ENCODE measurements around the gene QDPR. TPM values are rescaled to one million over a fixed set of nuclear protein-coding genes. Genes with fewer than 3 reads are reported as not detected.
A peak's percentile ranks its signal among the peaks of the same experiment; 100 is the strongest.
"Not testable (repeated sequence)": the region's sequence is repeated elsewhere in the genome, so short reads cannot be mapped to it uniquely, and the experiment has no call there.

Gene QDPR
- total and polyA plus RNA-seq, 4 experiments from 2014 or later, result 21.8 to 46.0 (median 29.9) TPM

DNA sequence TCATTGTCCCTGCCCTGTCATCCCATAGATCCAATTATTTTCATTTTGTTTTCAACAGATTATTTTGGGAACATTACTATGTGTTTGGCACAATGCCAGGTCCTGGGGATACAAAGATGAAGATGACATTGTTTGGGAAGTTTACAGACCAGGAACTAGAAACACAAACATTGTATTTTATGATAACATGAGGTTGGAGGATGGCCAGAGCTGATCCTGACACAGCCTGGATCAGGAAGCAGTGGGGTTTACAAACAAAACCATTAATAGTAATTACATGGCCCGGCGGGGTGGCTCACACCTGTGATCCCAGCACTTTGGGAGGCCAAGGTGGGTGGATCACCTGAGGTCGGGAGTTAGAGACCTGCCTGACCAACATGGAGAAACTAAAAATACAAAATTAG, 32.9 kb upstream of the QDPR start:
- Histone ChIP-seq H3K36me3 (ENCODE audit: insufficient read depth, low read length) (no peaks in the 10 kb centered on the region), H3K27ac (ENCODE audit: low read depth, low read length) (no peak overlapping the region), H3K9me3 (ENCODE audit: control insufficient read depth in 1 of 2, low read length in 2 of 2) (no peaks in the 10 kb centered on the region), H3K27me3 (ENCODE audit: insufficient read depth, low read length) (no peaks in the 10 kb centered on the region), H3K4me3 (ENCODE audit: low read length in 2 of 2) (no peak overlapping the region), H3K4me1 (ENCODE audit: insufficient read depth, low read length) (no peaks in the 10 kb centered on the region)
- Mint-ChIP-seq H3K36me3 (no peaks in the 10 kb centered on the region), H3K27me3 (peaks cover 3 to 12% of the 10 kb centered on the region in 2 donors), H3K4me1 (peaks cover 0 to 6% (median 1%) of the 10 kb centered on the region in 4 donors), H3K4me3 (no peak overlapping the region), H3K9me3 (peaks cover 0 to 1% (median 0%) of the 10 kb centered on the region in 8 donors), H3K27ac (no peak overlapping the region)
- POLR2A ChIA-PET (ENCODE audit: partially characterized antibody), result no interaction called here
- CTCF ChIA-PET (ENCODE audit: partially characterized antibody), result interaction anchor here (9.2 kb wide), 1 partner anchor 90 kb away, joined by 148 read pairs; no protein-coding TSS in a partner anchor
- no peak for DNase-seq
- intact Hi-C loops (cut with micrococcal nuclease), result no loop called here

GRCh38 chr4:17544205-17544604, 32.3 kb upstream of the QDPR start:
- Mint-ChIP-seq H3K9me3 (peaks cover 0 to 1% (median 0%) of the 10 kb centered on the region in 8 donors), H3K4me1 (peaks cover 0 to 5% (median 1%) of the 10 kb centered on the region in 4 donors), H3K4me3 (no peak overlapping the region), H3K36me3 (no peaks in the 10 kb centered on the region), H3K27me3 (peaks cover 3 to 12% of the 10 kb centered on the region in 2 donors), H3K27ac (no peak overlapping the region)
- ChIA-PET CTCF (ENCODE audit: partially characterized antibody) (interaction anchor here (9.2 kb wide), 1 partner anchor 91 kb away, joined by 148 read pairs; no protein-coding TSS in a partner anchor), POLR2A (ENCODE audit: partially characterized antibody) (no interaction called here)
- intact Hi-C loops (cut with micrococcal nuclease), result no loop called here
- Histone ChIP-seq H3K36me3 (ENCODE audit: insufficient read depth, low read length) (no peaks in the 10 kb centered on the region), H3K27me3 (ENCODE audit: insufficient read depth, low read length) (no peaks in the 10 kb centered on the region), H3K9me3 (ENCODE audit: control insufficient read depth in 1 of 2, low read length in 2 of 2) (no peaks in the 10 kb centered on the region), H3K4me1 (ENCODE audit: insufficient read depth, low read length) (no peaks in the 10 kb centered on the region), H3K27ac (ENCODE audit: low read depth, low read length) (no peak overlapping the region), H3K4me3 (ENCODE audit: low read length in 2 of 2) (no peak overlapping the region)
- no peak for DNase-seq

- H3K9me3 Mint-ChIP-seq; DNase-seq; H3K4me1 ChIP-seq (ENCODE audit: insufficient read depth, low read length); H3K27me3 ChIP-seq (ENCODE audit: insufficient read depth, low read length); H3K27me3 Mint-ChIP-seq; H3K9me3 ChIP-seq (ENCODE audit: control insufficient read depth in 1 of 2, low read length in 2 of 2); POLR2A ChIA-PET (ENCODE audit: partially characterized antibody); H3K36me3 Mint-ChIP-seq; H3K27ac ChIP-seq (ENCODE audit: low read depth, low read length); CTCF ChIA-PET (ENCODE audit: partially characterized antibody); H3K4me3 ChIP-seq (ENCODE audit: low read length in 2 of 2); H3K27ac Mint-ChIP-seq; intact Hi-C loops (cut with micrococcal nuclease); H3K4me3 Mint-ChIP-seq; H3K36me3 ChIP-seq (ENCODE audit: insufficient read depth, low read length); H3K4me1 Mint-ChIP-seq: not testable (repeated sequence)
These were observed 25.2 kb upstream of the QDPR start for GRCh38 chr4:17537060-17537459.

DNA sequence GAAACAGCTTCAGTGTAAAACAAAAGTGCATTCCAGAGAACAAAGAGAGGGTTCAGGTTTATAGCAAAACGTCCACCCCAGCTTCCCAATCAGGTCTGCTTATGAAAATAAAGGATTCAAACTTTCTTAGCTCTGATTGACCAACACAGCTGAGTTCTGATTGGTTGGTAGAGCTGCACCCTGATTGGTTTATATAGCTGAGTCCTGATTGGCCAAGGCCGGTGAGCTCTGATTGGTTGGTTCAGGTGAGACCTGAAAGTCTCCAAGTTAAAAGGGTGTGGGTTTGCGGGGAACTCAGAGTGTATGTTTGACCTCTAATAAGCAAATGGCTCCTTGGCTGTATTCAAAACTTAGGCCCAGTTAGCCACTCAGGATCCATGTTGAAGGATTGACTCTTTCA, 24.0 kb upstream of the QDPR start:
- H3K4me1 ChIP-seq (ENCODE audit: insufficient read depth, low read length), result no peaks in the 10 kb centered on the region
- CTCF ChIA-PET (ENCODE audit: partially characterized antibody), result interaction anchor here (2.2 kb wide), 1 partner anchor 13 kb away, joined by 7 read pairs; no protein-coding TSS in a partner anchor
- H3K4me3 Mint-ChIP-seq, result no peak overlapping the region
- H3K27ac ChIP-seq (ENCODE audit: low read depth, low read length), result no peak overlapping the region
- no peaks in the 10 kb centered on the region for H3K27me3 ChIP-seq (ENCODE audit: insufficient read depth, low read length)
- H3K4me3 ChIP-seq (ENCODE audit: low read length in 2 of 2), result no peak overlapping the region
- H3K36me3 ChIP-seq (ENCODE audit: insufficient read depth, low read length), result no peaks in the 10 kb centered on the region
- H3K27ac Mint-ChIP-seq, result no peak overlapping the region
- H3K36me3 Mint-ChIP-seq, result no peaks in the 10 kb centered on the region
- intact Hi-C loops (cut with micrococcal nuclease), result no loop called here
- peaks cover 0 to 1% (median 0%) of the 10 kb centered on the region in 8 donors for H3K9me3 Mint-ChIP-seq
- POLR2A ChIA-PET (ENCODE audit: partially characterized antibody), result no interaction called here
- peaks cover 2% of the 10 kb centered on the region in 2 donors for H3K27me3 Mint-ChIP-seq
- DNase-seq, result no peak
- peaks cover 2 to 5% (median 4%) of the 10 kb centered on the region in 4 donors for H3K4me1 Mint-ChIP-seq
- H3K9me3 ChIP-seq (ENCODE audit: control insufficient read depth in 1 of 2, low read length in 2 of 2), result no peaks in the 10 kb centered on the region

DNA sequence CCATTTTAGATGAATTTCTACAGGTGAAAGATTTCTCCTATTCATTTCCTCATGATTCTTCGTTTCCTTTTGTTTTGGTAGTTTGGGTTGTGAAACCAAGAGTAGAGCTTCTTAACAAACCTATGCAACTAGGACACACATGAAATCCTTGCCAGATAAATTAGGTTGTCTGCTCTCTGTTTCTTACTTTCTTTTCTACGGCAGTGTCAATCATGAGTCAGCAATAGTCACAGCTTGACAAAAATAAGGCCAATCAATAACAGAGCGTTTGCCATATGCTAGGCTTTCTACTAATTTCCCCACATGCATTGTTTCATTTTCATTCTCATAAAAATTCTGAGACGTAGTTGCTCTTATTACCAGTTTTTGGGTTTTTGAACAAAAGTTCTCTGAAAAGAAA, 23.4 kb upstream of the QDPR start:
- DNase-seq, result no peak
- H3K9me3 ChIP-seq (ENCODE audit: control insufficient read depth in 1 of 2, low read length in 2 of 2), result no peaks in the 10 kb centered on the region
- H3K4me3 Mint-ChIP-seq, result peak overlapping the region in 1 of 8 donors; percentile 29
- H3K9me3 Mint-ChIP-seq, result peaks cover 0 to 1% (median 0%) of the 10 kb centered on the region in 8 donors
- H3K4me1 Mint-ChIP-seq, result peaks cover 2 to 5% (median 4%) of the 10 kb centered on the region in 4 donors
- no peak overlapping the region for H3K27ac ChIP-seq (ENCODE audit: low read depth, low read length)
- POLR2A ChIA-PET (ENCODE audit: partially characterized antibody), result no interaction called here
- no peaks in the 10 kb centered on the region for H3K36me3 Mint-ChIP-seq
- H3K4me3 ChIP-seq (ENCODE audit: low read length in 2 of 2), result no peak overlapping the region
- peaks cover 0 to 4% of the 10 kb centered on the region in 2 donors for H3K27me3 Mint-ChIP-seq
- H3K27me3 ChIP-seq (ENCODE audit: insufficient read depth, low read length), result no peaks in the 10 kb centered on the region
- intact Hi-C loops (cut with micrococcal nuclease), result no loop called here
- no peaks in the 10 kb centered on the region for H3K36me3 ChIP-seq (ENCODE audit: insufficient read depth, low read length)
- no peaks in the 10 kb centered on the region for H3K4me1 ChIP-seq (ENCODE audit: insufficient read depth, low read length)
- no peak overlapping the region for H3K27ac Mint-ChIP-seq
- CTCF ChIA-PET (ENCODE audit: partially characterized antibody), result interaction anchor here (2.2 kb wide), 1 partner anchor 14 kb away, joined by 7 read pairs; no protein-coding TSS in a partner anchor

DNA sequence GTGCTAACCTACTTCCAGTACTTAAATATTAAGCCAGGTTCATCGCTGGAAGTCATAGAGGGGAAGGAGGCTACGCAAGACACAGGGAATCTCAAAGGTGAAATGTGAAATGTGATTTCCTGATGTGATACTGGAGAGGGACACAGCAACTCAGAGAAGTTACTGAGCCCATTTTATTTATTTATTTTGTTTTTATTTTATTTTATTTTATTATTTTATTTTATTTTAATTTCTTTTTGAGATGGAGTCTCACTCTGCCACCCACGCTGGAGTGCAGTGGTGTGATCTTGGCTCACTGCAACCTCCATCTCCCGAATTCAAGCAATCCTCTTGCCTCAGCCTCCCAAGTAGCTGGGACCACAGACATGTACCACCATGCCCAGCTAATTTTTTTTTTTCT, 22.8 kb upstream of the QDPR start:
- no peak for DNase-seq
- Histone ChIP-seq H3K4me3 (ENCODE audit: low read length in 2 of 2) (no peak overlapping the region), H3K9me3 (ENCODE audit: control insufficient read depth in 1 of 2, low read length in 2 of 2) (no peaks in the 10 kb centered on the region), H3K27ac (ENCODE audit: low read depth, low read length) (no peak overlapping the region), H3K27me3 (ENCODE audit: insufficient read depth, low read length) (no peaks in the 10 kb centered on the region), H3K4me1 (ENCODE audit: insufficient read depth, low read length) (no peaks in the 10 kb centered on the region), H3K36me3 (ENCODE audit: insufficient read depth, low read length) (no peaks in the 10 kb centered on the region)
- POLR2A ChIA-PET (ENCODE audit: partially characterized antibody), result no interaction called here
- intact Hi-C loops (cut with micrococcal nuclease), result no loop called here
- Mint-ChIP-seq H3K27me3 (peaks cover 0 to 1% of the 10 kb centered on the region in 2 donors), H3K9me3 (no peaks in the 10 kb centered on the region), H3K4me3 (no peak overlapping the region), H3K27ac (no peak overlapping the region), H3K4me1 (peaks cover 2 to 5% (median 4%) of the 10 kb centered on the region in 4 donors), H3K36me3 (no peaks in the 10 kb centered on the region)
- CTCF ChIA-PET (ENCODE audit: partially characterized antibody), result interaction anchor here (2.2 kb wide), 1 partner anchor 14 kb away, joined by 7 read pairs; no protein-coding TSS in a partner anchor

DNA sequence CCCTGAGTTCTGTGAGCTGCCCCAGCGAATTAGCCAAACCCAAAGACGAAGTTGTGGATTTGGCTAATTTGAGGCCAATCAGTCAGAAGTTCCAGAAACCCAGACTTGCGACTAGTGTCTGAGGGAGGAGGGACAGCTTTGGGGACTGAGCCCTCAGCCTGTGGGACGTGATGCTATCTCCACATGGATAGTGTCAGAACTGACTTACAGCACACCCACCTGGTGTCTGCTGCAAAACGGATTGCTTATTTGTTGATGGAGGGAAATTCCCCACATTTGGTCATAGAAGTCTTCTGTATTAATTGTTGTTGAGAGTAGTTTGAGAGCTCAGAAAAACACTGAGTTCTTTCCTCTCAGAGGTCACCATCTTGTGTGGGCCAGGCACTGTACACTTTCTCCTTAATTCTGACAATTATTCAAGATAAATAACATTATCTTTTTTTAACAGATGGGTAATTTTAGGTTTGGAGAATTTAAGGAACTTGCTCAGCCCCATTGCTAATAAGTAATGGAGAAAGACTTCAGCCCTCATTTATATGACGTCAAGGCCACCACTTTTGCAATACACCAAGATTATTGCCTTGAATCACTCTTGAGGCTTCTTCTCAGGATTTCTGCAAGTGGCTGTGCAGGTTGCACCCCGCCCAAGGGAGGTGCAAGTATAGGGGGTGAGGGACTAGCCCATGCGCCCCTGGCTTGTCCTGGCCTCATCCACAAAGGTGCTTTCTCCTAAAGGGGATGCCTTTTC, 19.8 kb upstream of the QDPR start:
- H3K4me1 Mint-ChIP-seq, result peaks cover 2 to 5% (median 4%) of the 10 kb centered on the region in 4 donors
- DNase-seq, result no peak
- no peaks in the 10 kb centered on the region for H3K9me3 ChIP-seq (ENCODE audit: control insufficient read depth in 1 of 2, low read length in 2 of 2)
- peaks cover 15 to 18% of the 10 kb centered on the region in 2 donors for H3K27me3 Mint-ChIP-seq
- no peak overlapping the region for H3K27ac Mint-ChIP-seq
- POLR2A ChIA-PET (ENCODE audit: partially characterized antibody), result no interaction called here
- no peaks in the 10 kb centered on the region for H3K9me3 Mint-ChIP-seq
- H3K27me3 ChIP-seq (ENCODE audit: insufficient read depth, low read length), result peaks cover 11% of the 10 kb centered on the region
- H3K36me3 Mint-ChIP-seq, result no peaks in the 10 kb centered on the region
- no peaks in the 10 kb centered on the region for H3K4me1 ChIP-seq (ENCODE audit: insufficient read depth, low read length)
- H3K27ac ChIP-seq (ENCODE audit: low read depth, low read length), result no peak overlapping the region
- intact Hi-C loops (cut with micrococcal nuclease), result no loop called here
- no peak overlapping the region for H3K4me3 ChIP-seq (ENCODE audit: low read length in 2 of 2)
- no peaks in the 10 kb centered on the region for H3K36me3 ChIP-seq (ENCODE audit: insufficient read depth, low read length)
- H3K4me3 Mint-ChIP-seq, result no peak overlapping the region
- CTCF ChIA-PET (ENCODE audit: partially characterized antibody), result interaction anchor here (0.6 kb wide), 1 partner anchor 1853 kb away, joined by 3 read pairs; no protein-coding TSS in a partner anchor
